HG03060 (cell line): ENCODE results near the gene STAT4.
A peak's percentile ranks its signal among the peaks of the same experiment; 100 is the strongest.

ENCODE experiments used
- ATAC-seq: cut with Tn5 transposase; IDR thresholded peaks from one replicate; pipeline ENCODE4 v1.9.1; 2021; ENCODE audit warnings: low read depth, moderate number of reproducible peaks; ENCODE audit not compliant: unreplicated experiment

The STAT4 gene

DNA sequence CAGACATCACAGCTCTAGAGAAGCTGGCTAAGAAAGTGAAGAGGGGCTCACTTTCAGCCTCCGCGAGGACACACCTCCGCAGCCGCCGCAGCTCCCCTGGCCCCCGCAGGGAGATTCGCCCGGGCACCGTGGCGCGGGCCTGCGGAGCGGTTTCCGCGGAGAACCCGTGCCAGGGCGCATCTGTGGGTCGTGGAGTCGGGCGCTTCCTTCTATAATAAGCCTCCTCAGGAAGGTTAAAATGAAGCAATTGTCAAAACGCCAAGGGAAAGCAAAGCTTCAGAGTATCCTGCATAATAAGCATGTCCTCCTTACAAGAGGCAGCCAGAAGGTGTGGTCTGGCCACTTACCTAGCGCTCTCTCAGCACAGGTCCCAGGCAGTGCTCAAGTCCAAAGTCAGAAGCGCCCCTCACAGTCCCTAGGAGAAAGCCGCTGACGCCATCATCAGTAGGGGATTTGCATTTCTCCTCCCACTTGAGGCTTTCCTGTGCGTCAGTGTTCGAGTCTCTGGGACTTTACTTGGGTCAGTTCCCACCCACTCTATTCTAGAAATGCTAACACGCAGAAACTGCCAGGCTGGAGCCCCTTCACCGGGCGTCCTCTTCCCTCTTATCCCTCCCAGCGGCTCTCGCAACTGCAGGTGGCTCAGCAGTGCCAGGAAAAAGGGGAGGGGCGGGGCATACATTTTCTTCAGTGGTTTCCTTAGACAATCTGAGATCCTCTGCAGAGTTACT, at the start of gene STAT4:
TSS of gene STAT4 (minus strand) at position 395 of the 731 bp plus-strand sequence. CDS start 2,791 bp downstream, outside the sequence.
- peak; percentile 78 for ATAC-seq

DNA sequence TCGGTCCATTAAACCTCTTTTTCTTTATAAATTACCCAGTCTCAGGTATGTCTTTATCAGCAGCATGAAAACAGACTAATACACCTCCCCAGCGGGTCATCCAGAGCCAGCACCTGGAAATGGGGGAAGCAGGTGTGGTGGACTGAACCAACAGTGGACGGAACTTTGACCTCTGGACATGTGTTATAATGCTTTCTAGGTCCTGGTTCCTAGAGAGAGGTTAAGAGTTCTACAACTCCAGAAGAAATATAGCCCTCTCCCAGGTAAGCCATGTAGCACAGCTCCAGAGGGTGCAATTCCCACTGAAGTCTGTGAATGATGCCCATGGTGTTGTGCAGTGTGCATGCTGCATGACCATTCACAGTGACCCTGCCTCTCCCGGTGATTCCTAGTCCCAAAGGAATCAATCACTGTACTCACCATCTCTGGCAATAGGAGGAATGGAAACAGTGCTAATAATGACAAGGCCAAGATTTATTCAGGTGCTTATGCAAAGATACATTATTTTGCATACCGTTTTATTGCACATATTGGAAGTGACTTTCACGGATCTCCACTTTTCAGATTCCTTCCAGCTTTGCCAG, 49.2 kb upstream of the STAT4 start:
- ATAC-seq, result no peak

- ATAC-seq, result no peak
Observed at GRCh38 chr2:191198271-191198670, 47.5 kb upstream of the STAT4 start.

- no peak for ATAC-seq
Observed at GRCh38 chr2:191197096-191197495, 46.3 kb upstream of the STAT4 start.

DNA sequence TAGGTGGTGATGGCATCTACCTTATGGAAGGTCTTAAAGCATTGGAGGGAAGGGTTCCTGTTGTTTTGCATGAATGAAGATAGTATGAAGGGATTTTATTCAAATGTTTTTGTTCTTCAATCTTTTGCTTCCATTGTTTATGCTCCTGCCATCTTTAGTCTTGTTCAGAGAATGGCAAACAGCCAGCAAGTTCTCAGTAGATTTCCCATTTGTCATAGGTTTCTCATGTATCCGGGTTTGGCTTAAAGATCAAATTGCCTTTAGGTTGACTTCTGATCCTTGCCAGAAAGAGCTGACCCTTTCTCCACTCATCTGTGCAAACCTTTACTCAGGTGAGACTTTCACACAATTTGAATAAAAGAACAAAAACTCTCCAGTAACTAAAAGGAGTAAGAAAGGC, 44.2 kb upstream of the STAT4 start:
- ATAC-seq, result no peak

DNA sequence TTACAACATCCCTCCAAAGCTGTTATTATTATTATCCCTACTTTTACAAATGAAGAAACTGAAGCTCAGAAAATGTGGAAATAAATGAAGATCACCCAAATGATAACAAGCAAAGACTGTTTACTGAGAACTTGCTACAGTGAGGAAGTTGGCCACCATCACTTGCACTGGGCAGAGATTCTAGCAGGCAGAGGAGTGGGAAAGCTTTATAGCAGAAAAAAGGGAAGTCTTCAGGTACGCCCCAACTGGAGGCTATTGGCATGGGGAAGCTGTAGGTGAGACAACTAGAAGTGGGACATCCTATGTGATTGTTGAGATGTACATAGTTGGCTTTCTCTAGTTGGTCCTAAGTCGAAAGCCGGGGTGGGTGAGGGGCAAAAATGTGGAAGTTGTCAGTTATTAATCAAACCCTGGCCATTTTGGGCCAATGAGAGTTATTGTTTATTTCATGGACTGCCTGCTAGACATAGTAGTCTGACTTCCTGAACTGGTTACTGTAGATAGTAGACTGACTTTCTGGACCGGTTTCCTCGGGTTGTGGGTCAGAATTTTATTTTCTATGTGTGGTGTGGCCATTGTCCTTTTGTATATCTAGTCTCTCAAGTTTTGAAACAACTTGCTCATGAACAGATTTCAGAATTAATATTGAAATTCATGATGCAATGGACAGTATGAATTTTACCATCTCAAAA, 40.2 kb upstream of the STAT4 start:
- no peak for ATAC-seq

DNA sequence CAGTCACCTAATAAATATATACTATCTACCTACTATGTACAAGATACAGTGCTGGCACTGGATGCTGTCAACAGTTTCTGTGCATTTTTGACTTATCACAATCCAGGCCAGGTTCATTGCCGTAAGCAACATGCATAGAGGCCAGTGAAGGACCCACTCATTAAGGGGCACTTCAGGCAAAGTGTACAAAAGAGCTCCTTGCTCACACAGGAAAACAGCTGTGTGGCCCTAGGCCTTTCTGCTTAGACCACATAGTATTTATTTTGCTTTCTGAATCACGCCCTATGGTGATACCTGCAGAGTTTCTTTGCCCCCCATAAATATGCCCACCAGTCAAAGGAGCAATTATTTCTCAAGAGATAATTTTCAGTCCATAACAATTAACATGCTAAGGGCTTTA, 39.6 kb upstream of the STAT4 start:
- no peak for ATAC-seq

DNA sequence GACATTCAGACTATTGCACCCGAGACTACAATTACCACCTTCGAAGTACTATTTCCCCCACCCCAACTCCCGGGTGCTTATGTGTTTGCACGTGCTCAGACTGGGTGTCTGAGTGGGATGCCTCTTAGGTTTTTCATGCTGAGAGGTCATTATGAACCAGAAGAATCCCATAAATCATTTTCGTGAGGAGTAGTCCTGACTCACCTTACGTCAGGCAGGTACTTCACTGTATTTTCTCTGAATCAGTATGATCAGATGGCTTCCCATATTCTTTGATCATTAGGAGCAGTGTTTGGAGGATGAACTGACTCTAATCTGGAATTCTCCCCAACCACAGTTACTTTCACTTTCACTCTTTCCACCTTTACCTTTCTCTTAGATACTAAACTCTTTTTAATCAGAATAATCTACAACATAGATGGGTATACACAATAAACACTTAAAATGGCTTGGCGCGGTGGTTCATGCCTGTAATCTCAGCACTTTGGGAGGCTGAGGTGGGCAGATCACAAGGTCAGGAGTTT, 38.4 kb upstream of the STAT4 start:
- ATAC-seq, result no peak

- ATAC-seq, result no peak
Observed at GRCh38 chr2:191188550-191189093, 37.8 kb upstream of the STAT4 start.

DNA sequence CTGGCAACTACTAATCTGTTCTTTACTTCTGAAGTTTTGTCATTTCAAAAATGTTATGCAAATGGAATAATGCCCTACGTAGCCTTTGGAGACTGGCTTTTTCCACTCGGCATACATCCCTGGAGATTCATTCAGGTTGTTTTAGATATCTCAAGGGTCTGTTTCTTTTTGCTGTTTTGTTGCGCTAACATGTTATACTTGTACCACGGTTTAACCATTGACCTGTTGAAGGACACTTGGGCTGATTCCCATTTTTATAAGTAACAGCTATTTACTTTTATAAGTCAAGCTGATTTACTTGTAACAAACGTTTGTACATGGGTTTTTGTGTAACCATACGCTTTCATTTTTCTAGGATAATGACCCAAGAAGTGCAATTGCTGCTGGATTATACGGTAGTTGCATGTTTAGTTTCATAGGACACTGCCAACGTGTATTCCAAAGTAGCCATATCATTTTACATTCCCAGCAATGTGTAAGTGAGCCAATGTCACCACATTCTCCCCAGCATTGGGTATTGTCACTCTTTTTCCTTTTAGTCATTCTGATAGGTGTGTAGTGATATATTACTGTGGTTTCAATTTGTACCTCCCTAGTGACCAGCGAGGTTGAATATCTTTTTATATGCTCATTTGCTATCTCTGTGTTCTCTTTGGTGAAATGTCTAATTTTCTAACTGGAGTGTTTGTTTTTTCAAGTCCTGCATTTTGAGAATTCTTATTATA, 36.5 kb upstream of the STAT4 start:
- no peak for ATAC-seq

DNA sequence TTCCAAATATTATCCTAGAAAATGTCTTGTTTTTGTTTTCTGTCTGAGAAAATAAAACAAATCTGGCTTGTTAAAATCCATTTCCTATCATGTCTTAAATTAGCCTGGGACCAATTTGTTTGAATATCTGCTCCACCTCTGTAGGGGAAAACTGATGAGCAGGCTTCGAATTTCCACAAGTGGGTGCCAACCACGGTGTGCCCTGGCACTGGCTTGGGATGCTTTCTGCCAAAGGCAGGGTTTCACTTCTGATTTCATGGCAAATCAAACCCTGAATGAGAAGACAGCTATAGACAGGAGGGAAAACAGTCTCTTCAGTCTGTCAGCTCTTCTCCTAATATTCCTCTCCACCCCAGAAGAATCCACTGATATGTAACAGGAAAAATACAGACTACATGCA, 33.7 kb upstream of the STAT4 start:
- no peak for ATAC-seq

- no peak for ATAC-seq
Observed at GRCh38 chr2:191183516-191183915, 32.7 kb upstream of the STAT4 start.

- ATAC-seq, result no peak
Observed at GRCh38 chr2:191183081-191183480, 32.3 kb upstream of the STAT4 start.

GRCh38 chr2:191180713-191181112, 29.9 kb upstream of the STAT4 start:
- ATAC-seq, result no peak

DNA sequence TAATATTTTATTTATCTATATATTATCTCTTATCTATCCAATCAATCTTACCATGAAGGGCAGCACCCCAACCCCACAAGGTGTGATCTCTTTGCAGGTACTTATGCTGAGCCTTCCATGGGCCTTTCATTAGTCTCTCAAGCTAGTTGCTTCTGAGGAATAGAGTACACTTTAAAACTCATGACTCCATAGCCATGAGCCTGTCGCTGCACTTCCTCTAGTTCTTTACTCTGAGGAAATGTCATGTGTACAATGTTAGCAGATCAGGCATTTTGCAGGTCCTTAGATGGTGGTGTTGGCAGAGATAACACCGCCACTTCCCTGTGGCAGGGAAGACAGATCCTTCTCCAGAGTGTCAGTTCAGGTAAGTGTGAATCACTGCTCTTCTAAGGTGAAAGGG, 29.5 kb upstream of the STAT4 start:
- ATAC-seq, result no peak

DNA sequence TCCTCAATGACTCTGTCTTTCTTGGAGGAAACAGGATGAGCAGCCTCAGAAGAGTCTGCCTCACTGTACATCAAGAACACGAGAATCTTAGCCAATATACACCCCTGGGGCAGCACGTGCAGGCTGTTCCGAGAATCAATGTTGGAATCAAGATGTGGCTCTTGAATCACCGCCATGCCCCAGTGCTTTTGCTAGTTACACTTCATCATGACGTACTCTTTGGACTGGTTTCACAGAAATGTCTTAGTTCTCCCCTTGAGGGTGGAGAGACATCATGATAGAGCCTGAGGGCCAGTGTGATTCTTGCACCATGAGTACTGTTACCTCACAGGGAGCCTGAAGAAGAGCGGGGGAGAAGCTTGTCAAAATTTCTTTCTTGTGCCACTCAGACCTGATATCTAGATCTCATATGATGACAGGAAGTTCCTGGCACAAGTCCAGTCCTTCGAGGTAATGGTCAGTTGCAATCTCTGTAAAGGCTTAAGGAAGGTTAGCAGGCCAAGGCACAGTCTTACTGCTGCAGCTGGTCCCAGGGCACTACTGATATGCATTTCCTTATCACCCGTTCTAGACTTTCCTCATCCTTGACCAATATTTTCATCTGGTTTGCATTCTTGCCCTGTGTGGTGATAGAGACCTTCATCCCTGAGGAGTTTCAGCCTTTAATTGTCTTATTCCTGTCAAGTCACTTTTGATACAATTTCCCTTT, 28.2 kb upstream of the STAT4 start:
- ATAC-seq, result no peak

DNA sequence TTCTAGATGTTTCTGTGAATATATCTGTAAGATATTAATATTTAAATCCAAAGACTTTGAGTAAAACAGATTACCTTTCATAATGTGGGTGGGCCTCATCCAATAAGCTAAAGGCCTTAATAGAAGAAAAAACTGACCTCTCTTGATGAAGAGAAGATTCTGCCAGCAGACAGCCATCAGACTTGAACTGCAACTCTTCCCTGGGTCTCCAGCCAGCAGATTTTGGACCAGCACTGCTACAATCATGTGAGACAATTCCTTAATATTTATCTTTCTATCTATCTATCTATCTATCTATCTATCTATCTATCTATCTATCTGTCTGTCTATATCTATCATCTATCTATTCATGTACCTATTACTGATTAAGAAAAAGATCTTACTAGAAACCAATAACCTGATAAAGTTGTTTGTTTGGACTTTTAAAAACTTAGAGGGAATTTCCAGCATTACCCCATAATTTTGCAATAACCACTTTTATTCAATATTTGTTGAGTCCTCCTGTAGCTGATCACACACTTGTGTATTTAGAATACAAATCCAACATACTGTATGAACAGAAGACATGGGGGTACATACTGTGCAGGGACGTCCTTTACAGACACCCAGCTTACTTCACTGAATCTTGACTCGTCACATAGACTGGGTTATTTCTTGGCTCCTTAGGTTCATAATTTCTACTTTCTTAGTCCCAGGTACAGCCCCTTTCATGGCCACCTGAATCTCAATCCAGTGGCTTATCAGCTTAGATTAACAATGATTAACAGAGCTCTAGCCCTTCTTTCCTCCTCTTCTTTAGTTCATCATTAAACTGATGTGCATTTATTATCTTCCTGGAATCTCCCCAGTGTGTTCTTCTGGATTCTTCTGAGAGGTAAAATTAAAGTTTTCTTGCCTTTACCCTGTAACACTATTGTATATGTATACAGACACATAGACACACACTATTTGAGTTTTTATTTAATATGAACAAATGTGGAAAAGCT, 27.2 kb upstream of the STAT4 start:
- no peak for ATAC-seq

DNA sequence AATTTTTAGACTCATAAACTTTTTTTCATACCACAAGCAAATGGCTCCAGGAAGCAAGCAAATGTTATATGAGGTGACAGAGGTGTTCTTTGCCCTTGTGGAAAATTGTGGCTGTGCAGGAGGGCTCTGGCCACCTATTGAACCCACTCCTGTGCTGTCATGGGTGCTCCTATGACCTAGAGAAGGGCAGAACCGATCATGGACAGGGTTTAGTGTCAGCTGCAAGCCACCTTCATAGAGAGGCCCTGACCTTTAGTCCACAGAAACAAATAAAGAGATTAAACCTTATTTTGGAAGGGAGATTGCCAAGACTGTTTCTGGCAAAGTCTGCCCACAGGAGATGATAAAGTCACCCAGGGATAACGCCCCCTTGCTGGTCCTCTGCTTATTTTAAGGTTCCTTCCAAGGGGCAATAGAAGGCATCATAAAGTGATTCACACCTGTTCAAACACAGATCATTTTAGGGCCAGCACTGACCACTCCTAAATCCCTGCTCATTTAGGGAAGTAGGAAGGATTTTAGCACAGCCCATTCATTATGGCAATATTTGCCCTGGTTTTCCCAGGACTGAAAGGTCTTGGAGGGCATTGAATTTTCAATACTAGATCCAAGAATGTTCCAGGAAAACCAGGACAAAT, 26.1 kb upstream of the STAT4 start:
- ATAC-seq, result no peak
